Panc1 (cell line): Measurements from ENCODE around the gene LBR.

Experiments
- CTCF ChIP-seq: fragments of 450-650 bp; IDR thresholded peaks from 2 replicates; pipeline ENCODE4 v1.5.1; 2017; ENCODE audit warnings: mild to moderate bottlenecking
- REST ChIP-seq, 2 experiments: IDR thresholded peaks; 2 replicates each; pipeline ENCODE4 v1.6.1; 2011 to 2012; ENCODE audit warnings: low read depth in 2 of 2, control low read depth in 1 of 2, low read length in 1 of 2, mild to moderate bottlenecking in 1 of 2, moderate library complexity in 1 of 2; ENCODE audit not compliant: insufficient read depth in 1 of 2
- TCF7L2 ChIP-seq: IDR thresholded peaks from 2 replicates; pipeline ENCODE4 v1.6.1; 2011; ENCODE audit warnings: mild to moderate bottlenecking, low read depth, low read length, inconsistent platforms

- no peak for TF ChIP-seq TCF7L2
- no peak for TF ChIP-seq CTCF
- TF ChIP-seq REST (IDR thresholded peaks at IDR 0.05; ENCODE audit: insufficient read depth in 1 of 2, low read depth in 2 of 2, low read length in 1 of 2) = no peak
Measured at GRCh38 chr1:225362805-225363204, 65.0 kb downstream of the LBR start.
